H1 (cell line): Measurements from ENCODE around the gene TLE1. TPM values are rescaled to one million over a fixed set of nuclear protein-coding genes. Genes with fewer than 3 reads are reported as not detected.
A peak's percentile ranks its signal among the peaks of the same experiment; 100 is the strongest.

Source experiments
- CTCF ChIA-PET: fragments of 300-600 bp; sonication (Branson Sonifier 250); formaldehyde crosslinking; loops from one replicate; lab custom pipeline; 2021; ENCODE audit not compliant: partially characterized antibody; lab: Charles Lee
- POLR2A ChIA-PET: fragments of 300-600 bp; sonication (Branson Sonifier 250); formaldehyde crosslinking; loops from one replicate; lab custom pipeline; 2021; ENCODE audit warnings: inconsistent platforms; ENCODE audit not compliant: partially characterized antibody; lab: Charles Lee
- DNase-seq, 2 experiments: peaks; one replicate each; pipeline versions ENCODE4 v3.0.0 to v3.0.0-alpha.2; 2010 to 2022; ENCODE audit warnings: low spot score in 2 of 2, low read depth in 1 of 2, mixed read lengths in 1 of 2
- FAIRE-seq: peaks from 2 replicates; lab custom pipeline; 2011; peaks lifted over from hg19 to GRCh38; lab: Jason Lieb, UNC
- H2AFZ ChIP-seq: 2 replicates; pipeline ENCODE4 v1.8.1; 2012; ENCODE audit warnings: low read length, inconsistent platforms
- H2AK5ac ChIP-seq: 2 replicates; pipeline ENCODE4 v1.6.1; 2013; ENCODE audit warnings: low read depth, low read length
- H2BK120ac ChIP-seq: replicated peaks from 2 replicates; pipeline ENCODE3; 2013; ENCODE audit warnings: low read depth, low read length, inconsistent platforms
- H2BK12ac ChIP-seq: 2 replicates; pipeline ENCODE4 v1.6.1; 2013; ENCODE audit warnings: low read depth, low read length
- H2BK15ac ChIP-seq: 2 replicates; pipeline ENCODE4 v1.6.1; 2013; ENCODE audit warnings: low read length
- H2BK20ac ChIP-seq: 2 replicates; pipeline ENCODE4 v1.6.1; 2013; ENCODE audit warnings: low read length
- H2BK5ac ChIP-seq: 2 replicates; pipeline ENCODE4 v1.6.1; 2013; ENCODE audit warnings: low read depth, low read length
- H3K14ac ChIP-seq: 2 replicates; pipeline ENCODE4 v1.6.1; 2013; ENCODE audit warnings: inconsistent platforms; ENCODE audit not compliant: insufficient read length
- H3K18ac ChIP-seq: 2 replicates; pipeline ENCODE4 v1.6.1; 2013; ENCODE audit warnings: low read length; ENCODE audit errors: extremely low read depth
- H3K23ac ChIP-seq: 2 replicates; pipeline ENCODE4 v1.6.1; 2013; ENCODE audit warnings: inconsistent platforms; ENCODE audit not compliant: insufficient read length
- H3K23me2 ChIP-seq: 2 replicates; pipeline ENCODE4 v1.6.1; 2013; ENCODE audit warnings: low read depth, low read length
- H3K27ac ChIP-seq: 2 replicates; pipeline ENCODE4 v1.6.1; 2011; ENCODE audit warnings: low read depth, low read length, inconsistent platforms
- H3K27me3 ChIP-seq, 4 experiments: replicated peaks in 1 of 4; 1 replicate in 1 of 4; 2 replicates in 3 of 4; pipeline versions ENCODE4 v1.6.1 to v1.8.1; 2011 to 2013; ENCODE audit warnings: low read length in 3 of 4, mild to moderate bottlenecking in 3 of 4, inconsistent platforms in 2 of 4, mixed read lengths in 2 of 4, moderate library complexity in 1 of 4; ENCODE audit not compliant: control insufficient read depth in 3 of 4, insufficient read depth in 3 of 4; ENCODE audit errors: extremely low read depth in 1 of 4
- H3K36me3 ChIP-seq, 4 experiments: 2 replicates each; pipeline versions ENCODE4 v1.6.1 to v1.8.1; 2011 to 2013; ENCODE audit warnings: mild to moderate bottlenecking in 4 of 4, low read length in 3 of 4, moderate library complexity in 2 of 4, control low read depth in 1 of 4, inconsistent platforms in 1 of 4; ENCODE audit not compliant: insufficient read depth in 4 of 4, control insufficient read depth in 2 of 4
- H3K4ac ChIP-seq: replicated peaks from 2 replicates; pipeline ENCODE3; 2013; ENCODE audit warnings: low read length, low read depth, mixed read lengths, inconsistent platforms; ENCODE audit not compliant: insufficient read length
- H3K4me1 ChIP-seq, 4 experiments: replicated peaks in 1 of 4; 1 replicate in 1 of 4; 2 replicates in 3 of 4; pipeline versions ENCODE4 v1.6.1 to v1.8.1; 2011 to 2013; ENCODE audit warnings: low read length in 3 of 4, inconsistent platforms in 2 of 4, mixed read lengths in 1 of 4; ENCODE audit not compliant: insufficient read depth in 4 of 4, control insufficient read depth in 3 of 4
- H3K4me2 ChIP-seq, 2 experiments: 2 replicates each; pipeline versions ENCODE4 v1.6.1 to v1.8.1; 2011 to 2013; ENCODE audit warnings: low read depth in 2 of 2, low read length in 2 of 2, control low read depth in 1 of 2, inconsistent platforms in 1 of 2, mild to moderate bottlenecking in 1 of 2; ENCODE audit not compliant: insufficient read depth in 1 of 2
- H3K4me3 ChIP-seq, 4 experiments: fragments of 200-600, 300-600 bp in 1 of 4; sonication (generic), shearing (Covaris generic), sonication (Bioruptor Twin) in 1 of 4; 2 replicates each; pipeline versions ENCODE4 v1.5.1 to v1.8.1; 2011 to 2016; ENCODE audit warnings: low read length in 4 of 4, low read depth in 3 of 4, control low read depth in 2 of 4, inconsistent platforms in 2 of 4, mild to moderate bottlenecking in 2 of 4, mixed read lengths in 1 of 4, moderate library complexity in 1 of 4; ENCODE audit not compliant: insufficient read depth in 2 of 4; ENCODE audit errors: extremely low read depth in 1 of 4
- H3K56ac ChIP-seq: replicated peaks from 2 replicates; pipeline ENCODE3; 2013; ENCODE audit warnings: low read depth, mild to moderate bottlenecking, mixed read lengths, low read length, inconsistent platforms; ENCODE audit not compliant: insufficient read length
- H3K79me1 ChIP-seq: 2 replicates; pipeline ENCODE4 v1.6.1; 2013; ENCODE audit warnings: low read depth, low read length, control low read depth
- H3K79me2 ChIP-seq, 2 experiments: 2 replicates each; pipeline versions ENCODE4 v1.6.1 to v1.8.1; 2012 to 2013; ENCODE audit warnings: low read length in 2 of 2, mild to moderate bottlenecking in 2 of 2, inconsistent platforms in 1 of 2; ENCODE audit not compliant: insufficient read depth in 2 of 2, control insufficient read depth in 1 of 2
- H3K9ac ChIP-seq, 4 experiments: replicated peaks in 1 of 4; 1 replicate in 1 of 4; 2 replicates in 3 of 4; pipeline versions ENCODE4 v1.6.1 to v1.8.1; 2011 to 2013; ENCODE audit warnings: low read depth in 3 of 4, low read length in 3 of 4, control low read depth in 2 of 4, mild to moderate bottlenecking in 2 of 4, moderate library complexity in 2 of 4, inconsistent platforms in 1 of 4; ENCODE audit errors: extremely low read depth in 1 of 4
- H3K9me3 ChIP-seq, 2 experiments: 2 replicates each; pipeline versions ENCODE4 v1.6.1 to v1.8.1; 2012 to 2013; ENCODE audit warnings: mild to moderate bottlenecking in 2 of 2, moderate library complexity in 2 of 2, control low read depth in 1 of 2, inconsistent platforms in 1 of 2, low read depth in 1 of 2, low read length in 1 of 2, mixed read lengths in 1 of 2; ENCODE audit not compliant: insufficient read depth in 2 of 2
- H4K20me1 ChIP-seq, 2 experiments: replicated peaks in 1 of 2; 2 replicates each; pipeline versions ENCODE3 to v1.8.1; 2011 to 2013; ENCODE audit warnings: inconsistent platforms in 2 of 2, low read length in 2 of 2, mild to moderate bottlenecking in 1 of 2; ENCODE audit not compliant: insufficient read depth in 2 of 2, control insufficient read depth in 1 of 2
- H4K5ac ChIP-seq: 2 replicates; pipeline ENCODE4 v1.6.1; 2013; ENCODE audit warnings: low read length, low read depth, mixed read lengths, inconsistent platforms; ENCODE audit not compliant: insufficient read length
- H4K8ac ChIP-seq: 2 replicates; pipeline ENCODE4 v1.8.0; 2013; ENCODE audit warnings: mild to moderate bottlenecking, moderate library complexity, low read length, inconsistent platforms; ENCODE audit not compliant: insufficient read depth; ENCODE audit errors: extremely low read depth
- H4K91ac ChIP-seq: replicated peaks from 2 replicates; pipeline ENCODE3; 2013; ENCODE audit warnings: low read length, mixed read lengths, inconsistent platforms; ENCODE audit not compliant: insufficient read length
- ATF3 ChIP-seq: IDR thresholded peaks from 2 replicates; pipeline ENCODE4 v1.6.1; 2011; ENCODE audit warnings: low read depth, mild to moderate bottlenecking, low read length; ENCODE audit not compliant: insufficient read depth
- CBX8 ChIP-seq: fragments of 300-800, 300-1000 bp; sonication (generic); IDR thresholded peaks from 2 replicates; pipeline ENCODE4 v1.7.1; 2016; ENCODE audit warnings: low read depth, low read length, borderline replicate concordance
- E2F6 ChIP-seq: IDR thresholded peaks from 2 replicates; pipeline ENCODE4 v1.6.1; 2012; ENCODE audit warnings: inconsistent platforms
- GTF2F1 ChIP-seq: IDR thresholded peaks from 2 replicates; pipeline ENCODE4 v1.6.1; 2012; ENCODE audit warnings: low read depth, low read length, improper control_type of control experiment, borderline replicate concordance
- HDAC2 ChIP-seq, 2 experiments: fragments of 300-600 bp in 1 of 2; sonication (generic) in 1 of 2; IDR thresholded peaks; 2 replicates each; pipeline ENCODE4 v1.6.1; 2011 to 2012; ENCODE audit warnings: low read depth in 2 of 2, low read length in 2 of 2, mild to moderate bottlenecking in 2 of 2, moderate library complexity in 2 of 2, borderline replicate concordance in 1 of 2, inconsistent platforms in 1 of 2
- JUN ChIP-seq: IDR thresholded peaks from 2 replicates; pipeline ENCODE4 v1.6.1; 2011; ENCODE audit warnings: low read depth, mild to moderate bottlenecking, improper control_type of control experiment, low read length
- NANOG ChIP-seq: IDR thresholded peaks from 2 replicates; pipeline ENCODE4 v1.6.1; 2011; ENCODE audit warnings: low read length, low read depth, mild to moderate bottlenecking, inconsistent platforms; ENCODE audit not compliant: insufficient read depth, poor library complexity, severe bottlenecking
- NRF1 ChIP-seq: IDR thresholded peaks from 2 replicates; pipeline ENCODE4 v1.6.1; 2011; ENCODE audit warnings: mild to moderate bottlenecking, low read depth, low read length, improper control_type of control experiment
- RBBP5 ChIP-seq: IDR thresholded peaks from 2 replicates; pipeline ENCODE4 v1.7.1; 2012; ENCODE audit warnings: low read depth, mild to moderate bottlenecking, inconsistent platforms, low read length, moderate library complexity, borderline replicate concordance
- SIX5 ChIP-seq: IDR thresholded peaks from 2 replicates; pipeline ENCODE4 v1.6.1; 2011; ENCODE audit warnings: mild to moderate bottlenecking, low read depth, low read length
- SUZ12 ChIP-seq: fragments of 200-600 bp; sonication (generic); IDR thresholded peaks from 2 replicates; pipeline ENCODE4 v1.6.1; 2012; ENCODE audit warnings: mild to moderate bottlenecking, inconsistent platforms, low read length, moderate library complexity, mixed read lengths
- WGBS, 2 experiments: shearing (Covaris generic) in 1 of 2; methylation state at CpG; one replicate each; pipeline versions ENCODE4 v1.1.6 to v1.1.7; 2013 to 2015; ENCODE audit warnings: low lambda C conversion rate in 2 of 2, mixed read lengths in 2 of 2, inconsistent platforms in 1 of 2, low coverage in 1 of 2, missing lambda C conversion rate in 1 of 2; ENCODE audit not compliant: insufficient replicate concordance in 2 of 2, insufficient coverage in 1 of 2, insufficient read length in 1 of 2; ENCODE audit errors: extremely low coverage in 1 of 2, missing lambda C conversion rate in 1 of 2; 5-methylcytosine and 5-hydroxymethylcytosine counted together
- polyA plus RNA-seq, 7 experiments: library from polyadenylated mRNA; depleted of rRNA in 3 of 7; stranded (reverse) in 5 of 7; unstranded in 2 of 7; fragments of >200 nt in 5 of 7; fragments of 200-250 nt in 2 of 7; gene quantifications; 1 replicate in 5 of 7; 2 replicates in 1 of 7; 4 replicates in 1 of 7; pipeline versions ENCODE4 v1.2.1 to v1.2.3, GENCODE V29; 2011 to 2013; ENCODE audit warnings: missing spikeins in 2 of 7, mixed read lengths in 2 of 7
- total RNA-seq: library from RNA; stranded (reverse); fragmentation: NEBNext Ultra II Directional; extraction: Animal tissue kit (Norgen Biotek cat#: 25700); gene quantifications from 2 replicates; pipeline ENCODE4 v1.2.1, GENCODE V29; 2021

The TLE1 gene
- total and polyA plus RNA-seq, 2 of the 8 experiments (the other 6 are each of a cell fraction or from before 2014, with no cell fraction given): 81.8 to 91.6 TPM

- H4K20me1 ChIP-seq: no peaks in the 10 kb centered on the region
- H3K4me3 ChIP-seq: peak overlapping the region in 1 of 4 experiments; percentile 27; a peak in 1 of 8 replicates
- 47% methylated on average over 3 of the region's 3 CpGs; no CpG with 5 or more reads in 1 of the 2 experiments for WGBS, 2 experiments
- H3K4me1 ChIP-seq: peaks cover 0 to 14% (median 10%) of the 10 kb centered on the region in 4 experiments; a peak in 5 of 7 replicates
- no peaks in the 10 kb centered on the region for H3K9me3 ChIP-seq
- H2BK15ac ChIP-seq: no peak overlapping the region
- no peak overlapping the region for H3K14ac ChIP-seq
- ChIA-PET POLR2A (interaction anchor here (2.1 kb wide), 1 partner anchor 140 kb away, joined by 8 read pairs; no protein-coding TSS in a partner anchor), CTCF (interaction anchor here (0.7 to 1.1 kb wide), 3 partner anchors 26 to 447 kb away, joined by 3 to 4 read pairs (median 3); no protein-coding TSS in a partner anchor)
- DNase-seq (no peak), FAIRE-seq (no peak)
- no peaks in the 10 kb centered on the region for H3K23me2 ChIP-seq
- no peak overlapping the region for H2BK5ac ChIP-seq
- H2AK5ac ChIP-seq: no peak overlapping the region
- H3K4me2 ChIP-seq: peak overlapping the region; percentile 62 to 81; a peak in 3 of 4 replicates
- H3K4ac ChIP-seq: no peak overlapping the region
- no peak overlapping the region for H2BK20ac ChIP-seq
- no peak overlapping the region for H2BK12ac ChIP-seq
- no peaks in the 10 kb centered on the region for H3K79me1 ChIP-seq
- H3K9ac ChIP-seq: no peak overlapping the region
- H3K18ac ChIP-seq: no peak overlapping the region; the same call in 1 of the 2 replicates
- no peak overlapping the region for H3K56ac ChIP-seq
- H3K27me3 ChIP-seq: no peaks in the 10 kb centered on the region
- no peak overlapping the region for H4K5ac ChIP-seq
- no peak overlapping the region for H4K91ac ChIP-seq
- H3K36me3 ChIP-seq: no peaks in the 10 kb centered on the region
- no peak overlapping the region for H3K23ac ChIP-seq
- no peaks in the 10 kb centered on the region for H3K79me2 ChIP-seq
- H2BK120ac ChIP-seq: peak overlapping the region; percentile 47
- H2AFZ ChIP-seq: peak overlapping the region; percentile 23; the same call in 1 of the 2 replicates
- no peak overlapping the region for H4K8ac ChIP-seq
- H3K27ac ChIP-seq: no peak overlapping the region
- TF ChIP-seq ATF3 (no peak), NRF1 (no peak), RBBP5 (no peak), HDAC2 (IDR thresholded peaks at IDR 0.05; ENCODE audit: borderline replicate concordance in 1 of 2, low read depth in 2 of 2, low read length in 2 of 2) (no peak), E2F6 (no peak), NANOG (no peak), GTF2F1 (no peak), JUN (no peak), SUZ12 (no peak), SIX5 (no peak), CBX8 (no peak)
These were observed 139.2 kb downstream of the TLE1 start for GRCh38 chr9:81550207-81550583.
